HepG2 (cell line): ENCODE data around the gene NAV1. TPM values are rescaled to one million over a fixed set of nuclear protein-coding genes. Genes with fewer than 3 reads are reported as not detected.

Experiments used
- CBX2 ChIP-seq, 2 experiments: fragments of 200-600 bp in 1 of 2; sonication (generic); formaldehyde crosslinking in 1 of 2; IDR thresholded peaks; 2 replicates each; pipeline versions ENCODE4 v1.7.0 to v1.8.1; 2018 to 2022; ENCODE audit warnings: low read depth in 2 of 2, low read length in 1 of 2, mild to moderate bottlenecking in 1 of 2, missing genetic modification reagents in 1 of 2
- EED ChIP-seq: sonication (generic); formaldehyde crosslinking; IDR thresholded peaks from 2 replicates; pipeline ENCODE4 v1.5.0; 2020; ENCODE audit warnings: mild to moderate bottlenecking, missing genetic modification reagents
- FOXK1 ChIP-seq: sonication (generic); formaldehyde crosslinking; IDR thresholded peaks from 2 replicates; pipeline ENCODE4 v1.4.0; 2020; ENCODE audit warnings: low read depth, missing genetic modification reagents, borderline replicate concordance
- FOXP4 ChIP-seq: sonication (generic); formaldehyde crosslinking; IDR thresholded peaks from 2 replicates; pipeline ENCODE4 v1.4.0; 2020; ENCODE audit warnings: missing genetic modification reagents
- MEIS2 ChIP-seq: sonication (generic); formaldehyde crosslinking; IDR thresholded peaks from 2 replicates; pipeline ENCODE4 v1.9.0; 2021; ENCODE audit warnings: mild to moderate bottlenecking, missing genetic modification reagents
- MIER3 ChIP-seq: IDR thresholded peaks from 2 replicates; pipeline ENCODE4 v1.6.1; 2016; ENCODE audit warnings: missing compliant biosample characterization, borderline replicate concordance
- NFKB2 ChIP-seq: sonication (generic); formaldehyde crosslinking; IDR thresholded peaks from 2 replicates; pipeline ENCODE4 v1.4.0; 2020; ENCODE audit warnings: missing genetic modification reagents, borderline replicate concordance
- NFYB ChIP-seq: sonication (generic); formaldehyde crosslinking; IDR thresholded peaks from 2 replicates; pipeline ENCODE4 v1.4.0; 2020; ENCODE audit warnings: missing genetic modification reagents
- SKIL ChIP-seq: sonication (generic); formaldehyde crosslinking; IDR thresholded peaks from 2 replicates; pipeline ENCODE4 v1.8.0; 2022; ENCODE audit warnings: missing genetic modification reagents, mild to moderate bottlenecking, moderate library complexity, borderline replicate concordance
- UBTF ChIP-seq: sonication (generic); formaldehyde crosslinking; IDR thresholded peaks from 2 replicates; pipeline ENCODE4 v1.4.0; 2020; ENCODE audit warnings: mild to moderate bottlenecking, missing genetic modification reagents
- ZBTB46 ChIP-seq: sonication (generic); formaldehyde crosslinking; IDR thresholded peaks from 2 replicates; pipeline ENCODE4 v1.4.0; 2020; ENCODE audit warnings: mild to moderate bottlenecking, missing genetic modification reagents, borderline replicate concordance
- ZNF10 ChIP-seq: sonication (generic); formaldehyde crosslinking; IDR thresholded peaks from 2 replicates; pipeline ENCODE4 v1.4.0; 2020; ENCODE audit warnings: mild to moderate bottlenecking, low read depth, missing genetic modification reagents, borderline replicate concordance
- ZNF687 ChIP-seq: sonication (generic); formaldehyde crosslinking; IDR thresholded peaks from 2 replicates; pipeline ENCODE4 v1.5.1; 2020; ENCODE audit warnings: mild to moderate bottlenecking, missing genetic modification reagents, moderate library complexity
- polyA plus RNA-seq, 8 experiments: library from polyadenylated mRNA; depleted of rRNA in 3 of 8; stranded (reverse) in 7 of 8; unstranded in 1 of 8; fragments of >200 nt; fragmentation: Illumina TruSeq in 4 of 8; extraction: Trizol in 4 of 8; gene quantifications; 2 replicates each; pipeline versions ENCODE4 v1.2.1 to v1.2.3, GENCODE V29; 2011 to 2016; ENCODE audit warnings: low read depth in 4 of 8, missing spikeins in 1 of 8, mixed read lengths in 1 of 8; ENCODE audit not compliant: insufficient read depth in 1 of 8
- total RNA-seq, 5 experiments: library from RNA; depleted of rRNA; stranded (reverse); fragments of >200 nt; fragmentation: Illumina TruSeq; extraction: Trizol; gene quantifications; 2 replicates each; pipeline ENCODE4 v1.2.3, GENCODE V29; 2016; ENCODE audit warnings: low read depth in 1 of 5

NAV1 gene
- total and polyA plus RNA-seq, 2 of the 13 experiments (the other 11 are each of a cell fraction or from before 2014, with no cell fraction given) = not detected

GRCh38 chr1:201507360-201507675 lies 31.6 kb upstream of the NAV1 start (continued):
- no peak for TF ChIP-seq UBTF (CRISPR knock-in tag)
- TF ChIP-seq FOXK1 = no peak
- no peak for TF ChIP-seq ZBTB46
- TF ChIP-seq NFYB = no peak
- no peak for TF ChIP-seq FOXP4 (CRISPR knock-in tag)
- no peak for TF ChIP-seq EED (CRISPR knock-in tag)
- TF ChIP-seq CBX2 (IDR thresholded peaks at IDR 0.05; ENCODE audit: low read depth, low read length) = no peak
- TF ChIP-seq CBX2 (CRISPR knock-in tag; IDR thresholded peaks at IDR 0.05; ENCODE audit: low read depth) = no peak
- no peak for TF ChIP-seq MIER3
- TF ChIP-seq SKIL (CRISPR knock-in tag) = no peak
- TF ChIP-seq ZNF687 (CRISPR knock-in tag) = peak; percentile 55; the same call in 1 of the 2 replicates
- 0 out of 2 replicates have a peak, but pooled peaks have one; percentile 9 for TF ChIP-seq MEIS2 (CRISPR knock-in tag)
- no peak for TF ChIP-seq NFKB2
- TF ChIP-seq ZNF10 (CRISPR knock-in tag) = no peak
